CD4-positive, CD25-positive, alpha-beta regulatory T cell (primary cell): ENCODE measurements around the gene PEPD. TPM values are rescaled to one million over a fixed set of nuclear protein-coding genes. Genes with fewer than 3 reads are reported as not detected.

Source experiments
- ATAC-seq, 2 donors: fragments of 150-1000 bp; cut with Tn5 transposase; one replicate each; pipeline ENCODE4 v1.10.0; 2021; ENCODE audit warnings: low read depth in 2 of 2, moderate number of reproducible peaks in 2 of 2, moderate library complexity in 1 of 2
- DNase-seq, 3 donors: peaks; one replicate each; pipeline versions ENCODE4 v3.0.0 to v3.0.0-alpha.2; 2012 to 2022; ENCODE audit warnings: mixed read lengths in 1 of 3
- H3K27ac ChIP-seq: one replicate; pipeline ENCODE4 v1.7.0; 2013; ENCODE audit warnings: mild to moderate bottlenecking, low read length; ENCODE audit not compliant: insufficient read depth, poor library complexity, severe bottlenecking
- H3K27me3 ChIP-seq: one replicate; pipeline ENCODE4 v1.7.0; 2013; ENCODE audit warnings: low read length; ENCODE audit not compliant: control insufficient read depth, insufficient read depth
- H3K36me3 ChIP-seq: one replicate; pipeline ENCODE4 v1.7.0; 2013; ENCODE audit warnings: mild to moderate bottlenecking, low read length, moderate library complexity; ENCODE audit not compliant: control insufficient read depth, insufficient read depth
- H3K4me1 ChIP-seq: 2 replicates; pipeline ENCODE4 v1.7.0; 2013; ENCODE audit warnings: mild to moderate bottlenecking, low read length; ENCODE audit not compliant: insufficient read depth, control insufficient read depth, poor library complexity, severe bottlenecking
- H3K4me3 ChIP-seq: one replicate; pipeline ENCODE4 v1.7.0; 2013; ENCODE audit warnings: low read depth, mild to moderate bottlenecking, low read length, moderate library complexity
- H3K9me3 ChIP-seq, 2 experiments: 1 replicate in 1 of 2; 2 replicates in 1 of 2; pipeline ENCODE4 v1.7.0; 2013; ENCODE audit warnings: low read length in 2 of 2, mild to moderate bottlenecking in 1 of 2, moderate library complexity in 1 of 2; ENCODE audit not compliant: control insufficient read depth in 2 of 2
- H3K27ac Mint-ChIP-seq, 3 donors: one replicate each; pipeline ENCODE4 v1.8.0; 2020 to 2022; ENCODE audit warnings: mild to moderate bottlenecking in 3 of 3, mixed read lengths in 3 of 3, moderate library complexity in 2 of 3
- H3K27me3 Mint-ChIP-seq: one replicate; pipeline ENCODE4 v1.8.0; 2022; ENCODE audit warnings: mild to moderate bottlenecking, mixed read lengths
- H3K36me3 Mint-ChIP-seq: one replicate; pipeline ENCODE4 v1.8.0; 2020; ENCODE audit warnings: mixed read lengths
- H3K4me1 Mint-ChIP-seq, 4 donors: one replicate each; pipeline ENCODE4 v1.8.0; 2020 to 2022; ENCODE audit warnings: mixed read lengths in 4 of 4, mild to moderate bottlenecking in 1 of 4
- H3K4me3 Mint-ChIP-seq, 4 donors: one replicate each; pipeline ENCODE4 v1.8.0; 2020 to 2022; ENCODE audit warnings: mild to moderate bottlenecking in 4 of 4, mixed read lengths in 4 of 4, moderate library complexity in 3 of 4
- H3K9me3 Mint-ChIP-seq, 7 donors: one replicate each; pipeline ENCODE4 v1.8.0; 2020 to 2022; ENCODE audit warnings: mixed read lengths in 7 of 7, mild to moderate bottlenecking in 3 of 7, moderate library complexity in 2 of 7
- polyA plus RNA-seq, 4 donors: library from polyadenylated mRNA; unstranded; fragments of 300-500 nt; fragmentation: Illumina TruSeq; gene quantifications; one replicate each; pipeline ENCODE4 v1.2.3, GENCODE V29; 2021
- total RNA-seq: library from RNA; stranded (reverse); gene quantifications from one replicate; pipeline ENCODE4 v1.2.3, GENCODE V29; 2022

Gene PEPD
- total and polyA plus RNA-seq, 5 donors from 2014 or later = 36.8 to 141 (median 109) TPM

GRCh38 chr19:33376941-33377557, 144.5 kb downstream of the PEPD start:
- no peaks in the 10 kb centered on the region for H3K27me3 ChIP-seq
- peaks cover 13% of the 10 kb centered on the region for H3K36me3 Mint-ChIP-seq
- peaks cover 5% of the 10 kb centered on the region for H3K27me3 Mint-ChIP-seq
- no peaks in the 10 kb centered on the region for H3K9me3 ChIP-seq
- H3K27ac Mint-ChIP-seq = peak overlapping the region in 1 of 3 donors; percentile 50
- H3K9me3 Mint-ChIP-seq = no peaks in the 10 kb centered on the region
- peak overlapping the region in 3 of 4 donors; percentile 36 to 99 (median 58) for H3K4me3 Mint-ChIP-seq
- DNase-seq = no peak
- H3K4me3 ChIP-seq = peak overlapping the region; percentile 3
- H3K4me1 Mint-ChIP-seq = peaks cover 34 to 73% (median 63%) of the 10 kb centered on the region in 4 donors
- peaks cover 20% of the 10 kb centered on the region for H3K36me3 ChIP-seq
- peaks cover 37% of the 10 kb centered on the region for H3K4me1 ChIP-seq
- no peak for ATAC-seq
- H3K27ac ChIP-seq = peak overlapping the region; percentile 34

- no peaks in the 10 kb centered on the region for H3K27me3 ChIP-seq
- H3K27me3 Mint-ChIP-seq = peaks cover 5% of the 10 kb centered on the region
- no peaks in the 10 kb centered on the region for H3K9me3 Mint-ChIP-seq
- ATAC-seq (no peak), DNase-seq (no peak)
- no peaks in the 10 kb centered on the region for H3K9me3 ChIP-seq
- H3K27ac ChIP-seq = no peak overlapping the region
- H3K4me3 ChIP-seq = peak overlapping the region; percentile 3
- peak overlapping the region; percentile 36 to 99 (median 94) for H3K4me3 Mint-ChIP-seq
- H3K4me1 Mint-ChIP-seq = peaks cover 27 to 71% (median 62%) of the 10 kb centered on the region in 4 donors
- H3K27ac Mint-ChIP-seq = peak overlapping the region in 1 of 3 donors; percentile 50
- H3K36me3 ChIP-seq = peaks cover 20% of the 10 kb centered on the region
- peaks cover 40% of the 10 kb centered on the region for H3K4me1 ChIP-seq
- peaks cover 13% of the 10 kb centered on the region for H3K36me3 Mint-ChIP-seq
These were observed 145.2 kb downstream of the PEPD start for GRCh38 chr19:33376423-33376822.

GRCh38 chr19:33375837-33376159, 145.8 kb downstream of the PEPD start:
- no peak for ATAC-seq
- peaks cover 17% of the 10 kb centered on the region for H3K36me3 ChIP-seq

GRCh38 chr19:33375156-33375836, 146.3 kb downstream of the PEPD start:
- H3K36me3 ChIP-seq = peaks cover 12% of the 10 kb centered on the region
- H3K4me1 Mint-ChIP-seq = peaks cover 22 to 64% (median 55%) of the 10 kb centered on the region in 4 donors
- DNase-seq (no peak), ATAC-seq (no peak)
- peak overlapping the region; percentile 84 to 99 (median 94) for H3K4me3 Mint-ChIP-seq
- H3K27ac ChIP-seq = no peak overlapping the region
- H3K27me3 ChIP-seq = no peaks in the 10 kb centered on the region
- peak overlapping the region; percentile 95 for H3K4me3 ChIP-seq
- peak overlapping the region; percentile 3 to 74 (median 60) for H3K27ac Mint-ChIP-seq
- H3K4me1 ChIP-seq = peaks cover 40% of the 10 kb centered on the region
- no peaks in the 10 kb centered on the region for H3K9me3 Mint-ChIP-seq
- H3K36me3 Mint-ChIP-seq = peaks cover 9% of the 10 kb centered on the region
- H3K9me3 ChIP-seq = no peaks in the 10 kb centered on the region
- H3K27me3 Mint-ChIP-seq = peaks cover 5% of the 10 kb centered on the region

More at GRCh38 chr19:33375837-33376159, 145.8 kb downstream of the PEPD start:
- Histone ChIP-seq H3K4me3 (peak overlapping the region; percentile 95), H3K27me3 (no peaks in the 10 kb centered on the region), H3K9me3 (no peaks in the 10 kb centered on the region), H3K4me1 (peaks cover 40% of the 10 kb centered on the region), H3K27ac (no peak overlapping the region)
- Mint-ChIP-seq H3K27ac (peak overlapping the region; percentile 3 to 80 (median 50)), H3K4me1 (peaks cover 23 to 65% (median 57%) of the 10 kb centered on the region in 4 donors), H3K4me3 (peak overlapping the region; percentile 84 to 99 (median 94)), H3K9me3 (no peaks in the 10 kb centered on the region), H3K36me3 (peaks cover 9% of the 10 kb centered on the region), H3K27me3 (peaks cover 5% of the 10 kb centered on the region)
- no peak for DNase-seq

GRCh38 chr19:33374236-33374714, 147.3 kb downstream of the PEPD start:
- Histone ChIP-seq H3K4me3 (peak overlapping the region; percentile 95), H3K27me3 (no peaks in the 10 kb centered on the region), H3K36me3 (peaks cover 6% of the 10 kb centered on the region), H3K4me1 (peaks cover 40% of the 10 kb centered on the region), H3K9me3 (no peaks in the 10 kb centered on the region), H3K27ac (peak overlapping the region; percentile 93)
- peak overlapping the region; percentile 74 to 96 (median 82) for H3K27ac Mint-ChIP-seq
- peak overlapping the region; percentile 84 to 99 (median 94) for H3K4me3 Mint-ChIP-seq
- no peaks in the 10 kb centered on the region for H3K9me3 Mint-ChIP-seq
- peaks cover 17 to 59% (median 48%) of the 10 kb centered on the region in 4 donors for H3K4me1 Mint-ChIP-seq
- H3K27me3 Mint-ChIP-seq = peaks cover 5% of the 10 kb centered on the region
- ATAC-seq = no peak
- DNase-seq = no peak
- peaks cover 7% of the 10 kb centered on the region for H3K36me3 Mint-ChIP-seq

- H3K4me1 ChIP-seq = peaks cover 40% of the 10 kb centered on the region
- Mint-ChIP-seq H3K4me3 (peak within 1 kb of the TSS; percentile 92 to 99 (median 96)), H3K9me3 (no peaks in the 10 kb centered on the region), H3K36me3 (peaks cover under 1% of the 10 kb centered on the region), H3K4me1 (peaks cover 17 to 54% (median 44%) of the 10 kb centered on the region in 4 donors), H3K27me3 (peaks cover 5% of the 10 kb centered on the region), H3K27ac (peak within 1 kb of the TSS; percentile 86 to 96 (median 93))
- H3K9me3 ChIP-seq = no peaks in the 10 kb centered on the region
- ATAC-seq = peak; percentile 94
- peak within 1 kb of the TSS; percentile 95 for H3K4me3 ChIP-seq
- H3K27ac ChIP-seq = peak within 1 kb of the TSS; percentile 93
- no peaks in the 10 kb centered on the region for H3K36me3 ChIP-seq
- peak; percentile 91 to 95 (median 92) for DNase-seq
- H3K27me3 ChIP-seq = no peaks in the 10 kb centered on the region
These were observed 147.9 kb downstream of the PEPD start, which contains the start of gene CEBPG for GRCh38 chr19:33373453-33374235. TSS of gene CEBPG (plus strand) at chr19:33373709. CDS start at chr19:33379240, 5,531 bp downstream.

- no peak overlapping the region for H3K4me3 ChIP-seq
- H3K4me1 ChIP-seq = peaks cover 23% of the 10 kb centered on the region
- Mint-ChIP-seq H3K36me3 (no peaks in the 10 kb centered on the region), H3K4me3 (peak overlapping the region in 2 of 4 donors; percentile 45 to 81), H3K27ac (peak overlapping the region in 1 of 3 donors; percentile 26), H3K9me3 (no peaks in the 10 kb centered on the region), H3K4me1 (peaks cover 8 to 26% (median 20%) of the 10 kb centered on the region in 4 donors), H3K27me3 (peaks cover 14% of the 10 kb centered on the region)
- peaks cover 7% of the 10 kb centered on the region for H3K27me3 ChIP-seq
- no peaks in the 10 kb centered on the region for H3K36me3 ChIP-seq
- ATAC-seq (no peak), DNase-seq (no peak)
- H3K9me3 ChIP-seq = no peaks in the 10 kb centered on the region
- no peak overlapping the region for H3K27ac ChIP-seq
These were observed 150.8 kb downstream of the PEPD start for GRCh38 chr19:33370783-33371182.
